GM12878 (cell line): Measurements from ENCODE around the gene AGXT. TPM values are rescaled to one million over a fixed set of nuclear protein-coding genes. Genes with fewer than 3 reads are reported as not detected.

Experiments used
- ATAC-seq: fragments of 200-7000 bp; cut with Tn5 transposase; 3 replicates; pipeline ENCODE4 v1.9.1; 2020; ENCODE audit warnings: mild to moderate bottlenecking, moderate library complexity
- BruUV-seq: library from RNA; stranded (reverse); fragments of 400-500 nt; replicated peaks from 2 replicates; lab custom pipeline; 2021; lab: Mats Ljungman, UMichigan
- CTCF ChIA-PET: fragments of 300-600 bp; sonication (Branson Sonifier 250); formaldehyde crosslinking; extraction: SDS; loops from one replicate; lab custom pipeline; 2021; ENCODE audit warnings: inconsistent platforms; lab: Yijun Ruan, JAX
- POLR2A ChIA-PET: fragments of 350-600 bp; formaldehyde crosslinking; extraction: SDS; loops from one replicate; lab custom pipeline; 2021; ENCODE audit warnings: inconsistent platforms; lab: Charles Lee
- RAD21 ChIA-PET: fragments of 300-600 bp; sonication (Branson Sonifier 250); formaldehyde crosslinking; loops from one replicate; lab custom pipeline; 2023; ENCODE audit warnings: antibody characterized with exemption; ENCODE audit not compliant: unreplicated experiment; lab: Charles Lee
- SMC1A ChIA-PET: fragments of 300-600 bp; sonication (Branson Sonifier 250); formaldehyde crosslinking; loops from one replicate; lab custom pipeline; 2023; ENCODE audit not compliant: unreplicated experiment, uncharacterized antibody; lab: Charles Lee
- DNase-seq: peaks from one replicate; pipeline ENCODE4 v3.0.0-alpha.2; 2011; ENCODE audit warnings: low read depth, low spot score
- FAIRE-seq: peaks from 3 replicates; lab custom pipeline; 2011; peaks lifted over from hg19 to GRCh38; lab: Jason Lieb, UNC
- H2AFZ ChIP-seq: 2 replicates; pipeline ENCODE4 v1.6.0; 2011; ENCODE audit warnings: low read depth, low read length, control low read depth; ENCODE audit not compliant: control insufficient read depth
- H3K27ac ChIP-seq: 2 replicates; pipeline ENCODE4 v1.5.1; 2011; ENCODE audit warnings: control low read depth; ENCODE audit not compliant: control insufficient read depth, insufficient read depth
- H3K27me3 ChIP-seq, 2 experiments: replicated peaks in 1 of 2; 2 replicates each; pipeline versions ENCODE4 v1.6.0 to v1.6.1; 2011; ENCODE audit warnings: low read length in 1 of 2; ENCODE audit not compliant: control insufficient read depth in 2 of 2, insufficient read depth in 2 of 2
- H3K36me3 ChIP-seq, 2 experiments: 2 replicates each; pipeline ENCODE4 v1.5.1; 2011; ENCODE audit warnings: low read length in 1 of 2; ENCODE audit not compliant: control insufficient read depth in 2 of 2, insufficient read depth in 2 of 2
- H3K4me1 ChIP-seq: 2 replicates; pipeline ENCODE4 v1.6.1; 2011; ENCODE audit warnings: mild to moderate bottlenecking, low read length, moderate library complexity, mixed read lengths; ENCODE audit not compliant: control insufficient read depth, insufficient read depth
- H3K4me2 ChIP-seq: 2 replicates; pipeline ENCODE4 v1.6.0; 2011; ENCODE audit warnings: control low read depth; ENCODE audit not compliant: control insufficient read depth, insufficient read depth
- H3K4me3 ChIP-seq: fragments of 200-600 bp; sonication (generic); 2 replicates; pipeline ENCODE4 v1.5.1; 2016
- H3K79me2 ChIP-seq: 2 replicates; pipeline ENCODE4 v1.6.0; 2011; ENCODE audit warnings: low read length; ENCODE audit not compliant: control insufficient read depth, insufficient read depth
- H3K9ac ChIP-seq: 2 replicates; pipeline ENCODE4 v1.8.0; 2011; ENCODE audit warnings: low read length, control low read depth, mixed read lengths; ENCODE audit not compliant: control insufficient read depth, insufficient read depth
- H3K9me3 ChIP-seq: replicated peaks from 3 replicates; pipeline ENCODE4 v1.5.1; 2011; ENCODE audit warnings: mild to moderate bottlenecking, low read length; ENCODE audit not compliant: control insufficient read depth, insufficient read depth
- H4K20me1 ChIP-seq: 2 replicates; pipeline ENCODE4 v1.6.0; 2011; ENCODE audit not compliant: control insufficient read depth, insufficient read depth
- CBX3 ChIP-seq: fragments of 200-600 bp; sonication (generic); IDR thresholded peaks from 2 replicates; pipeline ENCODE4 v1.6.1; 2016; ENCODE audit warnings: low read depth, borderline replicate concordance
- CHD2 ChIP-seq: IDR thresholded peaks from 2 replicates; pipeline ENCODE4 v1.6.1; 2011; ENCODE audit warnings: low read depth, low read length, improper control_type of control experiment, borderline replicate concordance
- CHD4 ChIP-seq: fragments of 200-600 bp; sonication (generic); IDR thresholded peaks from 2 replicates; pipeline ENCODE4 v1.6.1; 2016; ENCODE audit warnings: mild to moderate bottlenecking
- DPF2 ChIP-seq: fragments of 450-650 bp; IDR thresholded peaks from 2 replicates; pipeline ENCODE4 v1.6.1; 2017; ENCODE audit warnings: mild to moderate bottlenecking
- LARP7 ChIP-seq: fragments of 450-650 bp; IDR thresholded peaks from 2 replicates; pipeline ENCODE4 v1.6.1; 2017; ENCODE audit warnings: mild to moderate bottlenecking
- MAX ChIP-seq: IDR thresholded peaks from 2 replicates; pipeline ENCODE4 v1.6.1; 2012; ENCODE audit warnings: low read depth, low read length, improper control_type of control experiment
- POU2F2 ChIP-seq: IDR thresholded peaks from 3 replicates; pipeline ENCODE4 v1.6.1; 2011; ENCODE audit warnings: low read depth, mild to moderate bottlenecking, low read length, borderline replicate concordance
- RBBP5 ChIP-seq: fragments of 200-600 bp; sonication (generic); conservative IDR thresholded peaks from 2 replicates; pipeline ENCODE4 v1.6.1; 2016
- RELA ChIP-seq: fragments of 450-650 bp; IDR thresholded peaks from 2 replicates; pipeline ENCODE4 v1.8.0; 2014; ENCODE audit warnings: borderline replicate concordance; ENCODE audit not compliant: partially characterized antibody
- SMC3 ChIP-seq: IDR thresholded peaks from 2 replicates; pipeline ENCODE4 v1.6.1; 2011; ENCODE audit warnings: low read length, improper control_type of control experiment, borderline replicate concordance
- SPI1 ChIP-seq: IDR thresholded peaks from 2 replicates; pipeline ENCODE4 v1.6.1; 2011; ENCODE audit warnings: low read depth, mild to moderate bottlenecking, low read length, moderate library complexity, borderline replicate concordance; ENCODE audit not compliant: insufficient read depth
- STAT3 ChIP-seq: IDR thresholded peaks from 2 replicates; pipeline ENCODE4 v1.6.1; 2011; ENCODE audit warnings: low read depth, low read length, improper control_type of control experiment
- TAF1 ChIP-seq: IDR thresholded peaks from 2 replicates; pipeline ENCODE4 v1.6.1; 2011; ENCODE audit warnings: mild to moderate bottlenecking, low read depth, low read length, borderline replicate concordance
- TCF12 ChIP-seq: IDR thresholded peaks from 2 replicates; pipeline ENCODE4 v1.6.1; 2011; ENCODE audit warnings: low read depth, mild to moderate bottlenecking, low read length
- TCF3 ChIP-seq: IDR thresholded peaks from 2 replicates; pipeline ENCODE4 v1.6.1; 2012; ENCODE audit warnings: low read depth, mild to moderate bottlenecking, low read length, borderline replicate concordance; ENCODE audit not compliant: insufficient read depth
- ZNF687 ChIP-seq: fragments of 450-650 bp; IDR thresholded peaks from 2 replicates; pipeline ENCODE4 v1.6.1; 2017; ENCODE audit warnings: mild to moderate bottlenecking, moderate library complexity
- WGBS: methylation state at CpG from one replicate; pipeline ENCODE4 v1.1.6; 2016; ENCODE audit warnings: low lambda C conversion rate; ENCODE audit not compliant: insufficient replicate concordance, insufficient coverage; ENCODE audit errors: missing lambda C conversion rate; 5-methylcytosine and 5-hydroxymethylcytosine counted together
- in situ Hi-C: fragments of 300-500 bp; cut with MboI; formaldehyde crosslinking; loops from 9 replicates; pipeline ENCODE4 v1.14.3; 2018; ENCODE audit warnings: mixed read lengths
- intact Hi-C: fragments of 100-400 bp; cut with micrococcal nuclease; formaldehyde crosslinking; loops from one replicate; pipeline ENCODE4 v1.14.2; 2022; ENCODE audit not compliant: unreplicated experiment
- polyA plus RNA-seq, 11 experiments: library from polyadenylated mRNA; depleted of rRNA in 4 of 11; unstranded in 6 of 11; stranded (reverse) in 5 of 11; fragments of >200 nt; fragmentation: Nextera tagmentation in 4 of 11; fragmentation: Illumina TruSeq in 1 of 11; extraction: Ambion mirVana in 4 of 11; extraction: Trizol in 1 of 11; gene quantifications; 1 replicate in 1 of 11; 2 replicates in 10 of 11; pipeline versions ENCODE4 v1.2.1 to v1.2.3, GENCODE V29; 2011 to 2016; ENCODE audit warnings: inconsistent platforms in 2 of 11, missing spikeins in 2 of 11, low read depth in 1 of 11
- total RNA-seq, 4 experiments: library from RNA; depleted of rRNA in 3 of 4; stranded (reverse); fragments of >200 nt in 3 of 4; fragmentation: Illumina TruSeq in 1 of 4; extraction: Trizol in 1 of 4; gene quantifications; 2 replicates each; pipeline versions ENCODE4 v1.2.1 to v1.2.3, GENCODE V29; 2013 to 2021

AGXT gene
- total and polyA plus RNA-seq, 10 of the 15 experiments (the other 5 are each of a cell fraction or from before 2014, with no cell fraction given) = 0.18 TPM; not detected in 9

DNA sequence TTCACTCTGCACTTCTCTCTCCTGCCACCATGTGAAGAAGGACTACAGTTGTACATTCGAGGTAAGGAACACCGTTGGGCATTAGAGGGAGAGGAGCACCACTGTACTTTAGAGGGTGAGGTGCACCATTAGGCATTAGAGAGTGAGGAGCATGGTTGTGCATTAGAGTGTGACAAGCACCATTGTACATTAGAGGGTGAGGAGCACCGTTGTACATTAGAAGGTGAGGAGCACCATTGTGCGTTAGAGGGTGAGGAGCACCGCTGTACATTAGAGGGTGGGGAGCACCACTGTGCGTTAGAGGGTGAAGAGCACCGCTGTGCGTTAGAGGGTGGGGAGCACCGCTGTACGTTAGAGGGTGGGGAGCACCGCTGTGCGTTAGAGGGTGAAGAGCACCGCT is 20.8 kb upstream of the AGXT start (continued):
- no peak for TF ChIP-seq MAX
- no peak for TF ChIP-seq CBX3
- no peak for TF ChIP-seq CHD4

- no peaks in the 10 kb centered on the region for H3K4me1 ChIP-seq
- POLR2A ChIA-PET = no interaction called here
These were observed 19.5 kb upstream of the AGXT start for GRCh38 chr2:240848900-240849680.

More at GRCh38 chr2:240848900-240849680, 19.5 kb upstream of the AGXT start:
- H3K4me3 ChIP-seq = no peak overlapping the region
- intact Hi-C loops = no loop called here
- no peak overlapping the region for H3K27ac ChIP-seq
- no peaks in the 10 kb centered on the region for H3K27me3 ChIP-seq
- no peaks in the 10 kb centered on the region for H4K20me1 ChIP-seq
- no peaks in the 10 kb centered on the region; the same call in 2 of the 3 replicates for H3K9me3 ChIP-seq
- ChIA-PET CTCF (no interaction called here), RAD21 (no interaction called here), SMC1A (no interaction called here)
- ATAC-seq (no peak), FAIRE-seq (no peak), DNase-seq (no peak)
- in situ Hi-C loops = loop anchor here (25.0 kb wide), 1 partner anchor 337 kb away; no protein-coding TSS in a partner anchor
- H2AFZ ChIP-seq = no peak overlapping the region
- 54% methylated on average over 12 of the region's 12 CpGs for WGBS
- H3K9ac ChIP-seq = no peak overlapping the region
- BruUV-seq = no TSS peak
- no peaks in the 10 kb centered on the region for H3K79me2 ChIP-seq
- no peaks in the 10 kb centered on the region for H3K36me3 ChIP-seq
- TF ChIP-seq SPI1 (no peak), RELA (no peak), LARP7 (no peak), POU2F2 (no peak), DPF2 (no peak), TCF12 (no peak), STAT3 (no peak), SMC3 (no peak), TAF1 (no peak), RBBP5 (no peak), TCF3 (no peak), ZNF687 (no peak), CHD2 (no peak)
- H3K4me2 ChIP-seq = no peak overlapping the region
